Measurements from ENCODE around the gene DIP2A. TPM values are rescaled to one million over a fixed set of nuclear protein-coding genes. Genes with fewer than 3 reads are reported as not detected.

DIP2A gene
- total and polyA plus RNA-seq, 2 of the 13 experiments (the other 11 are each of a cell fraction or from before 2014, with no cell fraction given) = 18.5 to 37.6 TPM

- ATAC-seq (no peak), DNase-seq (ENCODE audit: low spot score) (no peak), FAIRE-seq (no peak)
- no peaks in the 10 kb centered on the region for H3K9me3 ChIP-seq (ENCODE audit: low read length)
- no peak overlapping the region for H3K27ac ChIP-seq (ENCODE audit: extremely low read length, insufficient read depth, low read length)
- no peak overlapping the region for H3K4me3 ChIP-seq (replicated peaks in 1 of 3; ENCODE audit: insufficient read depth in 1 of 3, low read depth in 2 of 3, low read length in 3 of 3)
- CTCF ChIA-PET (ENCODE audit: low intra/inter-chr PET ratio, low total read pairs) = no interaction called here
- H3K27me3 ChIP-seq (ENCODE audit: control insufficient read depth in 1 of 2, insufficient read depth in 2 of 2, low read length in 2 of 2) = no peaks in the 10 kb centered on the region
- H3K4me1 ChIP-seq (ENCODE audit: insufficient read depth, low read length) = peaks cover 17% of the 10 kb centered on the region
- no peaks in the 10 kb centered on the region for H3K79me2 ChIP-seq (ENCODE audit: insufficient read depth, low read length)
- peaks cover 7 to 44% of the 10 kb centered on the region in 2 experiments; a peak in 4 of 5 replicates for H3K36me3 ChIP-seq (replicated peaks in 1 of 2; ENCODE audit: control insufficient read depth in 1 of 2, insufficient read depth in 2 of 2, low read length in 2 of 2)
- WGBS (ENCODE audit: low lambda C conversion rate) = 100% methylated on average over 4 of the region's 10 CpGs
- TF ChIP-seq, protein P1, sequence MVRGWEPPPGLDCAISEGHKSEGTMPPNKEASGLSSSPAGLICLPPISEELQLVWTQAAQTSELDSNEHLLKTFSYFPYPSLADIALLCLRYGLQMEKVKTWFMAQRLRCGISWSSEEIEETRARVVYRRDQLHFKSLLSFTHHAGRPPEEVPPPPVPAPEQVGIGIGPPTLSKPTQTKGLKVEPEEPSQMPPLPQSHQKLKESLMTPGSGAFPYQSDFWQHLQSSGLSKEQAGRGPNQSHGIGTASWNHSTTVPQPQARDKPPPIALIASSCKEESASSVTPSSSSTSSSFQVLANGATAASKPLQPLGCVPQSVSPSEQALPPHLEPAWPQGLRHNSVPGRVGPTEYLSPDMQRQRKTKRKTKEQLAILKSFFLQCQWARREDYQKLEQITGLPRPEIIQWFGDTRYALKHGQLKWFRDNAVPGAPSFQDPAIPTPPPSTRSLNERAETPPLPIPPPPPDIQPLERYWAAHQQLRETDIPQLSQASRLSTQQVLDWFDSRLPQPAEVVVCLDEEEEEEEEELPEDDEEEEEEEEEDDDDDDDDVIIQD (CRISPR knock-in tag; IDR thresholded peaks at IDR 0.05; ENCODE audit: low read depth) = no peak
- 0 out of 2 replicates have a peak, but pooled peaks have one; percentile 20 for TF ChIP-seq NRL (CRISPR knock-in tag; IDR thresholded peaks at IDR 0.05; ENCODE audit: borderline replicate concordance)
- TF ChIP-seq BATF2 (CRISPR knock-in tag; IDR thresholded peaks at IDR 0.05) = no peak
- POLR2A ChIA-PET = no interaction called here
- no peak overlapping the region for H3K4me2 ChIP-seq (ENCODE audit: low read depth, low read length)
- H4K20me1 ChIP-seq (ENCODE audit: insufficient read depth, low read length) = no peaks in the 10 kb centered on the region
- no peak overlapping the region for H2AFZ ChIP-seq (ENCODE audit: low read length)
- no TSS peak for BruUV-seq (replicated peaks)
- in situ Hi-C loops (cut with HindIII; ENCODE audit: extremely low pct_ligation_motif_present, low pct_unique_long_range_greater_than_20kb) (no loop called here), intact Hi-C loops (cut with micrococcal nuclease; ENCODE audit: unreplicated experiment) (no loop called here)
- H3K9ac ChIP-seq (ENCODE audit: insufficient read depth, low read depth, low read length) = no peak overlapping the region
These were observed 103.8 kb downstream of the DIP2A start for GRCh38 chr21:46562472-46562871.

- H3K36me3 ChIP-seq (replicated peaks in 1 of 2; ENCODE audit: control insufficient read depth in 1 of 2, insufficient read depth in 2 of 2, low read length in 2 of 2) = peaks cover 8 to 46% of the 10 kb centered on the region in 2 experiments; a peak in 4 of 5 replicates
- no peak overlapping the region for H3K27ac ChIP-seq (ENCODE audit: extremely low read length, insufficient read depth, low read length)
- peaks cover 17% of the 10 kb centered on the region for H3K4me1 ChIP-seq (ENCODE audit: insufficient read depth, low read length)
- TF ChIP-seq CEBPG (CRISPR knock-in tag; IDR thresholded peaks at IDR 0.05) (no peak), RFXAP (CRISPR knock-in tag; IDR thresholded peaks at IDR 0.05; ENCODE audit: borderline replicate concordance) (no peak), ZNF644 (CRISPR knock-in tag; IDR thresholded peaks at IDR 0.05; ENCODE audit: low read depth) (no peak), NFYC (CRISPR knock-in tag; IDR thresholded peaks at IDR 0.05) (no peak), MIXL1 (CRISPR knock-in tag; IDR thresholded peaks at IDR 0.05) (no peak), RFXANK (CRISPR knock-in tag; IDR thresholded peaks at IDR 0.05) (no peak), ATRX (CRISPR knock-in tag; IDR thresholded peaks at IDR 0.05; ENCODE audit: borderline replicate concordance) (no peak), SKI (IDR thresholded peaks at IDR 0.05; ENCODE audit: partially characterized antibody) (no peak)
- TF ChIP-seq, protein P2, sequence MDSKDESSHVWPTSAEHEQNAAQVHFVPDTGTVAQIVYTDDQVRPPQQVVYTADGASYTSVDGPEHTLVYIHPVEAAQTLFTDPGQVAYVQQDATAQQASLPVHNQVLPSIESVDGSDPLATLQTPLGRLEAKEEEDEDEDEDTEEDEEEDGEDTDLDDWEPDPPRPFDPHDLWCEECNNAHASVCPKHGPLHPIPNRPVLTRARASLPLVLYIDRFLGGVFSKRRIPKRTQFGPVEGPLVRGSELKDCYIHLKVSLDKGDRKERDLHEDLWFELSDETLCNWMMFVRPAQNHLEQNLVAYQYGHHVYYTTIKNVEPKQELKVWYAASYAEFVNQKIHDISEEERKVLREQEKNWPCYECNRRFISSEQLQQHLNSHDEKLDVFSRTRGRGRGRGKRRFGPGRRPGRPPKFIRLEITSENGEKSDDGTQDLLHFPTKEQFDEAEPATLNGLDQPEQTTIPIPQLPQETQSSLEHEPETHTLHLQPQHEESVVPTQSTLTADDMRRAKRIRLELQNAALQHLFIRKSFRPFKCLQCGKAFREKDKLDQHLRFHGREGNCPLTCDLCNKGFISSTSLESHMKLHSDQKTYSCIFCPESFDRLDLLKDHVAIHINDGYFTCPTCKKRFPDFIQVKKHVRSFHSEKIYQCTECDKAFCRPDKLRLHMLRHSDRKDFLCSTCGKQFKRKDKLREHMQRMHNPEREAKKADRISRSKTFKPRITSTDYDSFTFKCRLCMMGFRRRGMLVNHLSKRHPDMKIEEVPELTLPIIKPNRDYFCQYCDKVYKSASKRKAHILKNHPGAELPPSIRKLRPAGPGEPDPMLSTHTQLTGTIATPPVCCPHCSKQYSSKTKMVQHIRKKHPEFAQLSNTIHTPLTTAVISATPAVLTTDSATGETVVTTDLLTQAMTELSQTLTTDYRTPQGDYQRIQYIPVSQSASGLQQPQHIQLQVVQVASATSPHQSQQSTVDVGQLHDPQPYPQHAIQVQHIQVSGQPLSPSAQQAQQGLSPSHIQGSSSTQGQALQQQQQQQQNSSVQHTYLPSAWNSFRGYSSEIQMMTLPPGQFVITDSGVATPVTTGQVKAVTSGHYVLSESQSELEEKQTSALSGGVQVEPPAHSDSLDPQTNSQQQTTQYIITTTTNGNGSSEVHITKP (CRISPR knock-in tag; IDR thresholded peaks at IDR 0.05; ENCODE audit: low read depth) = no peak
- FAIRE-seq (no peak), DNase-seq (ENCODE audit: low spot score) (no peak), ATAC-seq (no peak)
- in situ Hi-C loops (cut with HindIII; ENCODE audit: extremely low pct_ligation_motif_present, low pct_unique_long_range_greater_than_20kb) = no loop called here
- H3K79me2 ChIP-seq (ENCODE audit: insufficient read depth, low read length) = no peaks in the 10 kb centered on the region
- H3K9ac ChIP-seq (ENCODE audit: insufficient read depth, low read depth, low read length) = no peak overlapping the region
- no peak overlapping the region for H3K4me2 ChIP-seq (ENCODE audit: low read depth, low read length)
- no peak overlapping the region for H2AFZ ChIP-seq (ENCODE audit: low read length)
- H3K4me3 ChIP-seq (replicated peaks in 1 of 3; ENCODE audit: insufficient read depth in 1 of 3, low read depth in 2 of 3, low read length in 3 of 3) = no peak overlapping the region
- BruUV-seq (replicated peaks) = no TSS peak
- ChIA-PET POLR2A (no interaction called here), CTCF (ENCODE audit: low intra/inter-chr PET ratio, low total read pairs) (no interaction called here)
- no peaks in the 10 kb centered on the region for H3K9me3 ChIP-seq (ENCODE audit: low read length)
- WGBS (ENCODE audit: low lambda C conversion rate) = 97% methylated on average over 14 of the region's 14 CpGs
- H4K20me1 ChIP-seq (ENCODE audit: insufficient read depth, low read length) = no peaks in the 10 kb centered on the region
- H3K27me3 ChIP-seq (ENCODE audit: control insufficient read depth in 1 of 2, insufficient read depth in 2 of 2, low read length in 2 of 2) = no peaks in the 10 kb centered on the region
- intact Hi-C loops (cut with micrococcal nuclease; ENCODE audit: unreplicated experiment) = no loop called here
These were observed 104.4 kb downstream of the DIP2A start for GRCh38 chr21:46562964-46563607.

Data from HepG2 (cell line).